Smooth muscle cell of the brain vasculature (primary cell): ENCODE measurements around the gene ATG7.
"Not testable (repeated sequence)": the region's sequence is repeated elsewhere in the genome, so short reads cannot be mapped to it uniquely, and the experiment has no call there.

Experiments
- DNase-seq: peaks from one replicate; pipeline ENCODE4 v3.0.0-alpha.2; 2012; ENCODE audit warnings: low read depth, low spot score

ATG7 gene

GRCh38 chr3:11254876-11255275, 17.3 kb upstream of the ATG7 start:
- no peak for DNase-seq

GRCh38 chr3:11255537-11255936, 16.7 kb upstream of the ATG7 start:
- not testable (repeated sequence) for DNase-seq

- DNase-seq = no peak
These were observed 13.2 kb upstream of the ATG7 start for GRCh38 chr3:11258958-11259357.

GRCh38 chr3:11260460-11260859, 11.7 kb upstream of the ATG7 start:
- no peak for DNase-seq

- no peak for DNase-seq
These were observed 3.2 kb upstream of the ATG7 start for GRCh38 chr3:11269007-11269406.

GRCh38 chr3:11272906-11273574, 843 bp downstream of the ATG7 start:
- DNase-seq = no peak

GRCh38 chr3:11273891-11274291, 1.7 kb downstream of the ATG7 start:
- no peak for DNase-seq

- no peak for DNase-seq
These were observed 2.5 kb downstream of the ATG7 start for GRCh38 chr3:11274566-11275142.

- DNase-seq = no peak
These were observed 3.7 kb downstream of the ATG7 start for GRCh38 chr3:11275926-11276325.

GRCh38 chr3:11276901-11277300, 4.7 kb downstream of the ATG7 start:
- DNase-seq = no peak

- peak; percentile 60 for DNase-seq
These were observed 10.3 kb downstream of the ATG7 start for GRCh38 chr3:11282250-11283138.

GRCh38 chr3:11283139-11283475, 10.9 kb downstream of the ATG7 start:
- no peak for DNase-seq

- DNase-seq = no peak
These were observed 11.8 kb downstream of the ATG7 start for GRCh38 chr3:11284011-11284410.

GRCh38 chr3:11285471-11285870, 13.3 kb downstream of the ATG7 start:
- no peak for DNase-seq

GRCh38 chr3:11287404-11287803, 15.2 kb downstream of the ATG7 start:
- no peak for DNase-seq

GRCh38 chr3:11288021-11288491, 15.9 kb downstream of the ATG7 start:
- DNase-seq = no peak

GRCh38 chr3:11288786-11289637, 16.8 kb downstream of the ATG7 start:
- DNase-seq = peak; percentile 43

GRCh38 chr3:11289864-11290263, 17.7 kb downstream of the ATG7 start:
- no peak for DNase-seq

- DNase-seq = no peak
These were observed 18.8 kb downstream of the ATG7 start for GRCh38 chr3:11290743-11291680.

GRCh38 chr3:11291808-11292207, 19.6 kb downstream of the ATG7 start:
- no peak for DNase-seq

GRCh38 chr3:11297126-11297525, 24.9 kb downstream of the ATG7 start:
- no peak for DNase-seq
